Measurements from ENCODE around the gene TTC13. TPM values are rescaled to one million over a fixed set of nuclear protein-coding genes. Genes with fewer than 3 reads are reported as not detected.

Gene TTC13
- total and polyA plus RNA-seq, 11 donors: 3.7 to 9.6 (median 6.9) TPM

- H3K4me1 ChIP-seq: peaks cover 7 to 92% (median 66%) of the 10 kb centered on the region in 12 donors
- no peaks in the 10 kb centered on the region for H3K27me3 ChIP-seq
These were observed 115.2 kb downstream of the TTC13 start for GRCh38 chr1:230863449-230863848.

DNA sequence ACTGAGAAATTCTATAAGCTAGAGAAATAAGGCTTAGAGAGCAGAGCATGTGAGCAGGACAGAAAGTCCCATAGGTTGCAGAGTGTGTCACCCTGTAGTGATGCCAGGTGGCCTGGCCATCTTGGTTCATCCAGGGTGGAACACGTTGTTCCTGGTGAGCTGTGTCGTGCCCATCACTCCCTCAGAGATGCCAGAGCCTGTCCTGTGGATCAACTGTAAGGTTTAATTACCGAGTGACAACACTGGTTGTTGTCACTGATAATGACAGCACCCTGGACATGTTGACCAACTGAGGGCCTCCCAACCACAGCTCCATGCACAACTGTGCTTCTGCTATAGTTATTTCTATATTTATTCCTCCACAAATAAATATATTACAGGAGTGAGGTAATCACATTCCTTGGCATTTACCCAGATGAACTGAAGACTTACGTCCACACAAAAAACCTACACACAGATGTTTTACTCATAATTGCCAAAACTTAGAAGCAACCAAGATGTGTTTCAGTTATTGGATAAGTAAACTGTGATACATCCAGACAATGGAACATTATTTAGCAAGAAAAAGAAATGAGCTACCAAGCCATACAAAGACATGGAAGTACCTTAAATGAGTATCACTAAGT, 116.6 kb downstream of the TTC13 start:
- peak in 2 of 5 donors; percentile 65 to 81 for DNase-seq
- intact Hi-C loops (cut with DNase I): loop anchor here in 4 of 10 donors (2.0 to 10.0 kb wide), 3 partner anchors 35 to 57 kb away; no protein-coding TSS in a partner anchor

More at GRCh38 chr1:230863449-230863848, 115.2 kb downstream of the TTC13 start:
- intact Hi-C loops (cut with DNase I): loop anchor here in 4 of 10 donors (2.0 to 10.0 kb wide), 3 partner anchors 36 to 59 kb away; no protein-coding TSS in a partner anchor
- WGBS, 4 donors: 38 to 49% (median 45%) methylated on average over 6 of the region's 6 CpGs
- TF ChIP-seq POLR2A (IDR thresholded peaks at IDR 0.05) (no peak), CTCF (IDR thresholded peaks at IDR 0.05) (no peak)
- peaks cover 0 to 4% (median 0%) of the 10 kb centered on the region in 9 donors for H3K36me3 ChIP-seq
- no peak overlapping the region for H3K4me3 ChIP-seq
- DNase-seq (no peak), ATAC-seq (peak in 3 of 4 donors; percentile 18 to 47 (median 19))
- peak overlapping the region; percentile 5 to 97 (median 60) for H3K27ac ChIP-seq
- H3K9me3 ChIP-seq: no peaks in the 10 kb centered on the region

GRCh38 chr1:230861489-230861888, 117.2 kb downstream of the TTC13 start:
- Histone ChIP-seq H3K27ac (peak overlapping the region in 10 of 12 donors; percentile 18 to 95 (median 54)), H3K4me1 (peaks cover 7 to 99% (median 76%) of the 10 kb centered on the region in 12 donors), H3K4me3 (no peak overlapping the region), H3K9me3 (no peaks in the 10 kb centered on the region), H3K27me3 (no peaks in the 10 kb centered on the region), H3K36me3 (peaks cover 0 to 4% (median 0%) of the 10 kb centered on the region in 9 donors)
- intact Hi-C loops (cut with DNase I): loop anchor here in 3 of 10 donors (5.0 to 10.0 kb wide), 2 partner anchors 34 to 57 kb away; no protein-coding TSS in a partner anchor
- TF ChIP-seq POLR2A (IDR thresholded peaks at IDR 0.05): no peak
- TF ChIP-seq CTCF (IDR thresholded peaks at IDR 0.05): peak in 3 of 12 donors; percentile 8 to 27 (median 10)
- ATAC-seq: no peak
- DNase-seq: no peak
- WGBS, 4 donors: 92 to 96% (median 93%) methylated on average over 13 of the region's 13 CpGs

More for the DNA sequence above, 116.6 kb downstream of the TTC13 start:
- Histone ChIP-seq H3K9me3 (no peaks in the 10 kb centered on the region), H3K27ac (peak overlapping the region in 11 of 12 donors; percentile 18 to 97 (median 64)), H3K4me1 (peaks cover 7 to 100% (median 76%) of the 10 kb centered on the region in 12 donors), H3K27me3 (no peaks in the 10 kb centered on the region), H3K4me3 (no peak overlapping the region), H3K36me3 (peaks cover 0 to 4% (median 0%) of the 10 kb centered on the region in 9 donors)
- 33 to 54% (median 46%) methylated on average over 4 of the region's 4 CpGs for WGBS, 4 donors
- ATAC-seq: peak; percentile 55 to 82 (median 79)
- TF ChIP-seq POLR2A (IDR thresholded peaks at IDR 0.05) (no peak), CTCF (IDR thresholded peaks at IDR 0.05) (no peak)
